NB4 (cell line): ENCODE data around the gene CSRP1.

Experiments
- CTCF ChIP-seq: IDR thresholded peaks from one replicate; pipeline ENCODE4 v1.5.1; 2012; ENCODE audit warnings: low read depth, low read length
- POLR2A ChIP-seq: IDR thresholded peaks from 2 replicates; pipeline ENCODE4 v1.6.1; 2011; ENCODE audit warnings: mild to moderate bottlenecking; ENCODE audit not compliant: insufficient read length; ENCODE audit errors: extremely low read depth

- TF ChIP-seq CTCF (no peak), POLR2A (no peak)
Observed at GRCh38 chr1:201506092-201506491, 831 bp downstream of the CSRP1 start.
